Ramos (cell line): ENCODE results near the gene THG1L.
"Not testable (repeated sequence)": the region's sequence is repeated elsewhere in the genome, so short reads cannot be mapped to it uniquely, and the experiment has no call there.

ENCODE experiments used
- in situ Hi-C: fragments of 300-500 bp; cut with MboI; formaldehyde crosslinking; loops from one replicate; pipeline ENCODE4 v1.14.3; 2022; ENCODE audit warnings: low sequenced_read_pairs; ENCODE audit not compliant: unreplicated experiment

The THG1L gene

GRCh38 chr5:157722895-157723294 lies 8.3 kb upstream of the THG1L start:
- in situ Hi-C loops = not testable (repeated sequence)

GRCh38 chr5:157726607-157727006 lies 4.6 kb upstream of the THG1L start:
- in situ Hi-C loops = not testable (repeated sequence)

GRCh38 chr5:157727858-157728257 lies 3.4 kb upstream of the THG1L start:
- in situ Hi-C loops = not testable (repeated sequence)

GRCh38 chr5:157729858-157730257 lies 1.4 kb upstream of the THG1L start:
- in situ Hi-C loops = no loop called here

GRCh38 chr5:157730900-157731271 lies 334 bp upstream of the THG1L start:
- in situ Hi-C loops = no loop called here

- in situ Hi-C loops = no loop called here
These were observed 902 bp downstream of the THG1L start for GRCh38 chr5:157732130-157732514.

GRCh38 chr5:157732596-157733262 lies 1.5 kb downstream of the THG1L start:
- in situ Hi-C loops = no loop called here

- in situ Hi-C loops = no loop called here
These were observed 3.2 kb downstream of the THG1L start for GRCh38 chr5:157734436-157734835.

GRCh38 chr5:157735991-157736390 lies 4.8 kb downstream of the THG1L start:
- in situ Hi-C loops = no loop called here

GRCh38 chr5:157739388-157740228 lies 8.4 kb downstream of the THG1L start:
- in situ Hi-C loops = loop anchor here (10.0 kb wide), 1 partner anchor 405 kb away; no protein-coding TSS in a partner anchor

- in situ Hi-C loops = loop anchor here (10.0 kb wide), 1 partner anchor 405 kb away; no protein-coding TSS in a partner anchor
These were observed 9.0 kb downstream of the THG1L start for GRCh38 chr5:157740229-157740610.

- in situ Hi-C loops = loop anchor here (10.0 kb wide), 1 partner anchor 406 kb away; no protein-coding TSS in a partner anchor
These were observed 9.9 kb downstream of the THG1L start for GRCh38 chr5:157741131-157741530.

GRCh38 chr5:157743163-157744050 lies 12.2 kb downstream of the THG1L start, which contains the start of gene LSM11:
Gene LSM11 (plus strand): TSS chr5:157743712. CDS start chr5:157743751, 39 bp downstream.
- in situ Hi-C loops = loop anchor here (10.0 kb wide), 1 partner anchor 409 kb away; no protein-coding TSS in a partner anchor

- in situ Hi-C loops = loop anchor here (10.0 kb wide), 1 partner anchor 410 kb away; no protein-coding TSS in a partner anchor
These were observed 13.1 kb downstream of the THG1L start for GRCh38 chr5:157744051-157745011.

GRCh38 chr5:157745041-157745456 lies 13.8 kb downstream of the THG1L start:
- in situ Hi-C loops = loop anchor here (10.0 kb wide), 1 partner anchor 410 kb away; no protein-coding TSS in a partner anchor

GRCh38 chr5:157747173-157747740 lies 16.0 kb downstream of the THG1L start:
- in situ Hi-C loops = loop anchor here (10.0 kb wide), 1 partner anchor 412 kb away; no protein-coding TSS in a partner anchor

- in situ Hi-C loops = loop anchor here (10.0 kb wide), 1 partner anchor 413 kb away; no protein-coding TSS in a partner anchor
These were observed 16.8 kb downstream of the THG1L start for GRCh38 chr5:157747766-157748700.
